ENCODE results near the gene ILDR2. TPM values are rescaled to one million over a fixed set of nuclear protein-coding genes. Genes with fewer than 3 reads are reported as not detected.

Gene ILDR2
- total and polyA plus RNA-seq, 12 donors = 0.07 to 1.1 (median 0.20) TPM; not detected in 2

GRCh38 chr1:167002354-167002753 lies 27.0 kb upstream of the ILDR2 start:
- no peaks in the 10 kb centered on the region for H3K9me3 ChIP-seq (replicated peaks in 1 of 3)
- H3K27ac ChIP-seq = no peak overlapping the region
- DNase-seq = no peak
- H3K27me3 ChIP-seq = peaks cover under 1% of the 10 kb centered on the region
- intact Hi-C loops (cut with DNase I) = no loop called here
- TF ChIP-seq CTCF (IDR thresholded peaks at IDR 0.05) (no peak), POLR2A (IDR thresholded peaks at IDR 0.05) (no peak)
- no peak overlapping the region for H3K4me3 ChIP-seq
- no peaks in the 10 kb centered on the region for H3K4me1 ChIP-seq (replicated peaks in 1 of 2)
- no peaks in the 10 kb centered on the region for H3K36me3 ChIP-seq (replicated peaks in 1 of 2)
- 63 to 74% (median 68%) methylated on average over 2 of the region's 2 CpGs for WGBS, 4 donors

- intact Hi-C loops (cut with DNase I) = no loop called here
Measured at GRCh38 chr1:167000546-167000945, 25.2 kb upstream of the ILDR2 start.

GRCh38 chr1:166999500-167000055 lies 24.2 kb upstream of the ILDR2 start:
- no peaks in the 10 kb centered on the region for H3K9me3 ChIP-seq (replicated peaks in 1 of 3)
- no peak overlapping the region for H3K4me3 ChIP-seq
- no peaks in the 10 kb centered on the region for H3K4me1 ChIP-seq (replicated peaks in 1 of 2)
- TF ChIP-seq POLR2A (IDR thresholded peaks at IDR 0.05) = no peak
- TF ChIP-seq CTCF (IDR thresholded peaks at IDR 0.05) = no peak
- H3K27ac ChIP-seq = no peak overlapping the region
- DNase-seq = no peak
- intact Hi-C loops (cut with DNase I) = no loop called here
- H3K36me3 ChIP-seq (replicated peaks in 1 of 2) = no peaks in the 10 kb centered on the region
- peaks cover 5% of the 10 kb centered on the region for H3K27me3 ChIP-seq
- WGBS, 4 donors = 55 to 68% (median 61%) methylated on average over 3 of the region's 3 CpGs

More at GRCh38 chr1:167000546-167000945, 25.2 kb upstream of the ILDR2 start:
- peaks cover 5% of the 10 kb centered on the region for H3K27me3 ChIP-seq
- H3K4me1 ChIP-seq (replicated peaks in 1 of 2) = no peaks in the 10 kb centered on the region
- no peaks in the 10 kb centered on the region for H3K36me3 ChIP-seq (replicated peaks in 1 of 2)
- 81 to 94% (median 90%) methylated on average over 1 of the region's 1 CpG for WGBS, 4 donors
- no peak overlapping the region for H3K4me3 ChIP-seq
- no peak for TF ChIP-seq CTCF (IDR thresholded peaks at IDR 0.05)
- no peak for TF ChIP-seq POLR2A (IDR thresholded peaks at IDR 0.05)
- H3K9me3 ChIP-seq (replicated peaks in 1 of 3) = no peaks in the 10 kb centered on the region
- no peak for DNase-seq
- no peak overlapping the region for H3K27ac ChIP-seq

GRCh38 chr1:166999075-166999474 lies 23.7 kb upstream of the ILDR2 start:
- H3K4me1 ChIP-seq (replicated peaks in 1 of 2) = no peaks in the 10 kb centered on the region
- no peaks in the 10 kb centered on the region for H3K9me3 ChIP-seq (replicated peaks in 1 of 3)
- intact Hi-C loops (cut with DNase I) = no loop called here
- no peak overlapping the region for H3K27ac ChIP-seq
- TF ChIP-seq CTCF (IDR thresholded peaks at IDR 0.05) = no peak
- TF ChIP-seq POLR2A (IDR thresholded peaks at IDR 0.05) = no peak
- 56 to 77% (median 75%) methylated on average over 1 of the region's 1 CpG for WGBS, 4 donors
- no peak for DNase-seq
- no peaks in the 10 kb centered on the region for H3K36me3 ChIP-seq (replicated peaks in 1 of 2)
- H3K27me3 ChIP-seq = peaks cover 5% of the 10 kb centered on the region
- no peak overlapping the region for H3K4me3 ChIP-seq

All from adrenal gland (tissue), 12 donors.